MCF 10A (cell line): ENCODE measurements around the gene TMEM238L. TPM values are rescaled to one million over a fixed set of nuclear protein-coding genes. Genes with fewer than 3 reads are reported as not detected.

Experiments
- BruUV-seq: library from RNA; stranded (reverse); fragments of 400-500 nt; replicated peaks from 2 replicates; lab custom pipeline; 2021; lab: Mats Ljungman, UMichigan
- CTCF ChIA-PET: fragments of 300-600 bp; sonication (Branson Sonifier 250); formaldehyde crosslinking; extraction: SDS; loops from one replicate; lab custom pipeline; 2021; ENCODE audit warnings: antibody characterized with exemption, inconsistent platforms; lab: Yijun Ruan, JAX
- POLR2A ChIA-PET: fragments of 300-600, 350-650 bp; sonication (Branson Sonifier 250); formaldehyde crosslinking; extraction: SDS; loops from one replicate; lab custom pipeline; 2020; ENCODE audit warnings: antibody characterized with exemption, inconsistent platforms; lab: Yijun Ruan, JAX
- DNase-seq: peaks from one replicate; pipeline ENCODE4 v3.0.0-alpha.2; 2018; ENCODE audit not compliant: unreplicated experiment
- H3K27ac Mint-ChIP-seq: one replicate; pipeline ENCODE4 v1.8.0; 2022; ENCODE audit warnings: mild to moderate bottlenecking, low read depth, mixed read lengths; ENCODE audit not compliant: unreplicated experiment
- H3K27me3 Mint-ChIP-seq: one replicate; pipeline ENCODE4 v1.8.0; 2022; ENCODE audit warnings: mixed read lengths; ENCODE audit not compliant: insufficient read depth, unreplicated experiment
- H3K36me3 Mint-ChIP-seq: one replicate; pipeline ENCODE4 v1.8.0; 2022; ENCODE audit warnings: mild to moderate bottlenecking, moderate library complexity, mixed read lengths; ENCODE audit not compliant: insufficient read depth, unreplicated experiment
- H3K4me1 Mint-ChIP-seq: one replicate; pipeline ENCODE4 v1.8.0; 2022; ENCODE audit warnings: mixed read lengths; ENCODE audit not compliant: insufficient read depth, unreplicated experiment
- H3K4me3 Mint-ChIP-seq: one replicate; pipeline ENCODE4 v1.8.0; 2022; ENCODE audit warnings: mild to moderate bottlenecking, moderate library complexity, mixed read lengths; ENCODE audit not compliant: unreplicated experiment
- H3K9me3 Mint-ChIP-seq: one replicate; pipeline ENCODE4 v1.8.0; 2022; ENCODE audit warnings: mixed read lengths; ENCODE audit not compliant: unreplicated experiment
- intact Hi-C: fragments of 100-400 bp; cut with micrococcal nuclease; formaldehyde crosslinking; loops from 2 replicates; pipeline ENCODE4 v1.14.1; 2022
- total RNA-seq: library from RNA; stranded (reverse); gene quantifications from 2 replicates; pipeline ENCODE4 v1.2.3, GENCODE V29; 2022
- TF ChIP-seq, protein P1 (sequence below): fragments of 200-600 bp; IDR thresholded peaks from one replicate; pipeline ENCODE4 v1.8.0; 2022; ENCODE audit warnings: antibody characterized with exemption, mild to moderate bottlenecking; ENCODE audit not compliant: unreplicated experiment

TMEM238L gene
- total RNA-seq, 1 experiment from 2014 or later: not detected

DNA sequence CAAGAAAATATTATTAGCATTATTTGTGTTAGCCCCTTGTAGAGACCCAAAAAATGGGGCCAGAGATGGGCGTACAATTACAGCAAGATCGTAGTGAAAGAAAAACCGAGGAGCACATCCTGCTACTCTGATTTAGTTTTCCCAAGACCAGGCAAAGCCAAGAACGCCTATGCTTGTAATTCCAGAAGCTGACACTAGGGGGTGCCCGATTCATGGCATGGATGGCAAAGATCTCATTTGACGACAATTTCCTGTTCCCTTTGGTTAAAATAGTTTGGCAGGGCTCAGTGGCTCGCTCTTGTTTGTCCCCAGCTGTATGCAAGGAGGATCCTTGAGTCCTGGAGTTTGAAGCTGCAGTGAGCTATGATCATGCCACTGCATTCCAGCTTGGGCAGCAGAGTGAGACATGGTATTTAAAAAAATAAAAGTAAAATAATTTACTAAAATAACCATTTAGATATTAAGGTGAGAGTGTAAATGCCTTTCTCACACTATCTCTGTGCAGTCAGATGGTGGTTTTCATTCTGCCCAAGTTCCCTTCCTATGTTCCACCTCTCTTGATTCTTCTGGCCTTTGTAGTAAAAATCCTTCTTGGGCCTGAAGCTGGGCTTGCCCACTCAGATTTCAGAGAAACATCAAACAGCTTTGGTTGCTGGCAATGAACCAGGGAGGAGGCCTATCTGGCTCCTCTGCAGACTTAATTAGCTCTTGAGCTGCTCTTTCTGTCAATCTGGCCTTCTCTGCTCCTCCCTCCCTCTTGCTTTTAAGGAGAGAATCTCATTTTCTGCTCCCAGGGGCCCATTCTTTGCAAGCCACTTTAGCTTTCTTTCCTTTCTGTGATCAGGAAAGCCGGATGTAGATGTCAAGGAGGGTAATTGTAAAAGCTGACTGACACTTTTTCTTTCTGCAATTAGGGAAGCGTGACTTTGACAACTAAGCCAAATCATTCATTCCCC is 31.2 kb downstream of the TMEM238L start:
- ChIA-PET POLR2A (interaction anchor here (0.6 kb wide), 1 partner anchor 39 kb away, joined by 3 read pairs; no protein-coding TSS in a partner anchor), CTCF (interaction anchor here (0.6 to 2.4 kb wide), 20 partner anchors 9 to 1057 kb away, joined by 3 to 9 read pairs (median 4); no protein-coding TSS in a partner anchor)
- no TSS peak for BruUV-seq
- Mint-ChIP-seq H3K27ac (no peak overlapping the region), H3K9me3 (peaks cover 8% of the 10 kb centered on the region), H3K27me3 (no peaks in the 10 kb centered on the region), H3K4me1 (no peaks in the 10 kb centered on the region), H3K4me3 (no peak overlapping the region), H3K36me3 (no peaks in the 10 kb centered on the region)
- peak; percentile 48 for DNase-seq
- TF ChIP-seq, protein P1, sequence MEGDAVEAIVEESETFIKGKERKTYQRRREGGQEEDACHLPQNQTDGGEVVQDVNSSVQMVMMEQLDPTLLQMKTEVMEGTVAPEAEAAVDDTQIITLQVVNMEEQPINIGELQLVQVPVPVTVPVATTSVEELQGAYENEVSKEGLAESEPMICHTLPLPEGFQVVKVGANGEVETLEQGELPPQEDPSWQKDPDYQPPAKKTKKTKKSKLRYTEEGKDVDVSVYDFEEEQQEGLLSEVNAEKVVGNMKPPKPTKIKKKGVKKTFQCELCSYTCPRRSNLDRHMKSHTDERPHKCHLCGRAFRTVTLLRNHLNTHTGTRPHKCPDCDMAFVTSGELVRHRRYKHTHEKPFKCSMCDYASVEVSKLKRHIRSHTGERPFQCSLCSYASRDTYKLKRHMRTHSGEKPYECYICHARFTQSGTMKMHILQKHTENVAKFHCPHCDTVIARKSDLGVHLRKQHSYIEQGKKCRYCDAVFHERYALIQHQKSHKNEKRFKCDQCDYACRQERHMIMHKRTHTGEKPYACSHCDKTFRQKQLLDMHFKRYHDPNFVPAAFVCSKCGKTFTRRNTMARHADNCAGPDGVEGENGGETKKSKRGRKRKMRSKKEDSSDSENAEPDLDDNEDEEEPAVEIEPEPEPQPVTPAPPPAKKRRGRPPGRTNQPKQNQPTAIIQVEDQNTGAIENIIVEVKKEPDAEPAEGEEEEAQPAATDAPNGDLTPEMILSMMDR: peak; percentile 85
- intact Hi-C loops: loop anchor here (2.0 kb wide), 1 partner anchor 72 kb away; no protein-coding TSS in a partner anchor

DNA sequence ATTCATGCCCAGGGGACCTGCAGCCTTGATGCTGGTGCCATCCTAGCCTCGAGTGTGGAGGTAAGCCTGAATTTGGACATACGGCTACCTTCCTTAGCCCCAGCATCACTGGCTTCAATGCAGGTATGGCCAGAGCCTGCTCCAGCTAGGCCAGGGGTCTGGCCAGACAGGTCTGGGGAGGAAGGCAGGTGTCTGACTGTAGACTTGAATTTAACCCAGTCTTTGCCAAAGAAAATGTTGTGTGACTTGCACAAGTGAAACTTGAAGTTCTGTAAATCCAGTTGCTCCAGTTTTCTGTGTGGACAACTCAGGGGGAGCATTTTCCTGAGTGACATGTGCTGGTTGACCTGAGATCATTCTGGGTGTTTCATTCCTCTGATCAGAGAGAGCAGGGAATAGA is 32.8 kb downstream of the TMEM238L start:
- no peak overlapping the region for H3K27ac Mint-ChIP-seq
- ChIA-PET POLR2A (no interaction called here), CTCF (interaction anchor here (0.6 to 1.9 kb wide), 4 partner anchors 20 to 1167 kb away, joined by 3 to 7 read pairs (median 4); no protein-coding TSS in a partner anchor)
- intact Hi-C loops: no loop called here
- no TSS peak for BruUV-seq
- H3K9me3 Mint-ChIP-seq: peaks cover 8% of the 10 kb centered on the region
- DNase-seq: no peak
- no peaks in the 10 kb centered on the region for H3K36me3 Mint-ChIP-seq
- H3K4me1 Mint-ChIP-seq: no peaks in the 10 kb centered on the region
- no peak overlapping the region for H3K4me3 Mint-ChIP-seq
- H3K27me3 Mint-ChIP-seq: no peaks in the 10 kb centered on the region
- TF ChIP-seq, protein P1: no peak

DNA sequence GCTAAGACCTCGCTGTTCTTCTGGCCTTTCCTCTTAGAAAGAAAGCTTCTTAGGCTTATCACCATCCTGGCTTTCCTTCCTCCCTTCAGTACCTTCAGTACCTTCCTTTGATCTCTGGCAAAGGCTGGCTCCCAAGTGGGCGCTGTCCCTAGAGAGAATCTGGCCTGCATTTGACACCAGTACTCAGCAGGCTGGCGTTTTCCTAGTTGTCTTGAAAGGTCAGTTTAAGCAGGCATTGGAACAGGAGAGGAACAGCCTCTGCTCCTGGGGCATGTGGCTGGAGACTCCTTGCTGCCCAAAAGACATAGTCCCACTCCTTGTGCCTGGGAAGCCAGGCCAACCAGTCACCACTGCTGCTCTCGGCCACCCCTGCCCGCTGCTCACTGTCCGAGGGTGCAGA is 34.1 kb downstream of the TMEM238L start:
- no peak overlapping the region for H3K27ac Mint-ChIP-seq
- no peak overlapping the region for H3K4me3 Mint-ChIP-seq
- BruUV-seq: no TSS peak
- intact Hi-C loops: no loop called here
- no peaks in the 10 kb centered on the region for H3K27me3 Mint-ChIP-seq
- ChIA-PET CTCF (interaction anchor here (0.7 kb wide), 1 partner anchor 32 kb away, joined by 4 read pairs; no protein-coding TSS in a partner anchor), POLR2A (no interaction called here)
- peaks cover 8% of the 10 kb centered on the region for H3K9me3 Mint-ChIP-seq
- DNase-seq: no peak
- H3K4me1 Mint-ChIP-seq: no peaks in the 10 kb centered on the region
- TF ChIP-seq, protein P1: no peak
- H3K36me3 Mint-ChIP-seq: no peaks in the 10 kb centered on the region

DNA sequence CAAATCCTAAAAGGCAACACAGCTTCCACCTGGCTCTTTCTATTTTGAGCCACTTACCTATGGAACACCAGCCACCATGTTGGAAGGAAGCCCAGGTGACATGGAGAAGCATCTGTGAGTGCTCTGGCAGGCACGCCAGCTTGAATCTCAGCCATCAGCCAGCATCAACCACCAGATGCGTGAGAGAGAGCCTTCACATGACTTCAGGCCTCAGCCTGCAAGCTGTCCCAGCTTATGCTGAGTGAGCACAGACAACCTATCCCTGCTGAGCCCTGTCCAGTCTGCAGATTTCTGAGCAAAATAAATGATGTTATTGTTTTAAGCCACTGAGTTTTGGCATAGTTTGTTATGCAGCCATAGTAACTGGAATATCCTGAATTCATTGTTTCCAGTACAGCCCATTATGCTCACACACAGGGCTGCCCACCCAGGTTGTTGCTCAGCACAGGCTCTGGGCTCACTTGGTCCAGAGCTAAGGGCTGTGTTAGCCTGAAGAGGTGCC is 35.1 kb downstream of the TMEM238L start:
- ChIA-PET POLR2A (interaction anchor here (0.7 kb wide), 1 partner anchor 71 kb away, joined by 3 read pairs; no protein-coding TSS in a partner anchor), CTCF (interaction anchor here (0.5 to 2.4 kb wide), 3 partner anchors 32 to 385 kb away, joined by 3 to 10 read pairs (median 3); no protein-coding TSS in a partner anchor)
- no peaks in the 10 kb centered on the region for H3K36me3 Mint-ChIP-seq
- TF ChIP-seq, protein P1: no peak
- DNase-seq: no peak
- intact Hi-C loops: no loop called here
- no peaks in the 10 kb centered on the region for H3K4me1 Mint-ChIP-seq
- H3K27ac Mint-ChIP-seq: no peak overlapping the region
- H3K4me3 Mint-ChIP-seq: no peak overlapping the region
- peaks cover 8% of the 10 kb centered on the region for H3K9me3 Mint-ChIP-seq
- no TSS peak for BruUV-seq
- H3K27me3 Mint-ChIP-seq: no peaks in the 10 kb centered on the region
